K562 (cell line): Measurements from ENCODE around the gene ANKRD13A. TPM values are rescaled to one million over a fixed set of nuclear protein-coding genes. Genes with fewer than 3 reads are reported as not detected.

Experiments
- ATF2 ChIP-seq: sonication (generic); formaldehyde crosslinking; IDR thresholded peaks from 2 replicates; pipeline ENCODE4 v1.8.1; 2022; ENCODE audit warnings: missing genetic modification reagents
- BCL6 ChIP-seq: fragments of 250-450 bp; sonication (Bioruptor Pico); IDR thresholded peaks from 2 replicates; pipeline ENCODE4 v1.4.0; 2020
- RBM17 ChIP-seq: fragments of 200-400 bp; formaldehyde crosslinking; IDR thresholded peaks from 2 replicates; pipeline ENCODE4 v1.6.1; 2017; ENCODE audit warnings: low read depth, mild to moderate bottlenecking, low read length, borderline replicate concordance
- RERE ChIP-seq: sonication (generic); formaldehyde crosslinking; IDR thresholded peaks from 2 replicates; pipeline ENCODE4 v1.8.0; 2023; ENCODE audit warnings: missing genetic modification reagents, mild to moderate bottlenecking, borderline replicate concordance
- TRIM25 ChIP-seq: fragments of 450-650 bp; IDR thresholded peaks from 2 replicates; pipeline ENCODE4 v1.7.0; 2016; ENCODE audit warnings: borderline replicate concordance
- polyA plus RNA-seq, 8 experiments: library from polyadenylated mRNA; depleted of rRNA in 4 of 8; stranded (reverse) in 5 of 8; unstranded in 3 of 8; fragments of >200 nt; fragmentation: Nextera tagmentation in 2 of 8; fragmentation: Illumina TruSeq in 1 of 8; extraction: Ambion mirVana in 2 of 8; extraction: Trizol in 1 of 8; gene quantifications; 2 replicates each; pipeline versions ENCODE4 v1.2.1 to v1.2.3, GENCODE V29; 2011 to 2014; ENCODE audit warnings: inconsistent platforms in 1 of 8, missing spikeins in 1 of 8
- total RNA-seq, 7 experiments: library from RNA; depleted of rRNA in 6 of 7; stranded (reverse); fragments of >200 nt in 6 of 7; fragmentation: Illumina TruSeq in 2 of 7; extraction: Trizol in 2 of 7; gene quantifications; 2 replicates each; pipeline versions ENCODE4 v1.2.1 to v1.2.3, GENCODE V29; 2011 to 2021; ENCODE audit warnings: low replicate concordance in 1 of 7

The ANKRD13A gene
- total and polyA plus RNA-seq, 9 of the 15 experiments (the other 6 are each of a cell fraction or from before 2014, with no cell fraction given): 5.0 to 55.0 (median 41.5) TPM

GRCh38 chr12:109950625-109951024 is 48.6 kb upstream of the ANKRD13A start (continued):
- TF ChIP-seq RERE (CRISPR knock-in tag): no peak
- TF ChIP-seq RBM17: no peak
- TF ChIP-seq TRIM25: no peak
- no peak for TF ChIP-seq BCL6 (CRISPR knock-in tag)
- TF ChIP-seq ATF2 (CRISPR knock-in tag): no peak
- TF ChIP-seq, all 486 proteins: peak for 0
